NCI-H2227 (cell line): ENCODE measurements around the gene IL36B.
"Not testable (repeated sequence)": the region's sequence is repeated elsewhere in the genome, so short reads cannot be mapped to it uniquely, and the experiment has no call there.

Source experiments
- DNase-seq: peaks from one replicate; lab custom pipeline; 2025; ENCODE audit not compliant: unreplicated experiment; lab: John Stamatoyannopoulos, UW

Gene IL36B

DNA sequence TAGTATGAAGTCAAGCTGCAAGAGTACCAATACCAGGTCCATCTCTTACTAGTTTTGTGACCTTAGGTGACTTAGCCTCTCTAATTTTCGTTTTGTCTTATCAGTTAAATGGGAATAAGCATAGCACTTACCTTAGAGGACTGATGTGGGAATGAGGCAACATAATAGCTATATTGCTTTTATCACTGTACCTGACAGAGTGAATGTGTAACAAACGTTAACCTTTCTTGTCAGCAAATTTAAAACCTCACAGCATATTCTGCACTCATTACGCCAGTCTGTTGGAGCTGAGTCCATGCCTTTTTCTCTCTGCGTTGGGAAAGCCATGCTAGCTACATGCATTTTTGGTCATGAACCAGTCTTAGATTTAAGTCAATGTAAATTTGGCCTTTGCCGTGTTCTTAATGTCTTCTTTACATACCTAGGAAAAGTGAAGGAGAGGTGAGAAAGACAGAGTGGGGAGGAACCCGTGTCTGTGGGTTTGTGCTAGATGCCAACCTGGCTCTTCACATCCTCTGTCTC, at the start of gene IL36B:
TSS of gene IL36B (minus strand) at position 472 of the 522 bp plus-strand sequence.
- DNase-seq = no peak

DNA sequence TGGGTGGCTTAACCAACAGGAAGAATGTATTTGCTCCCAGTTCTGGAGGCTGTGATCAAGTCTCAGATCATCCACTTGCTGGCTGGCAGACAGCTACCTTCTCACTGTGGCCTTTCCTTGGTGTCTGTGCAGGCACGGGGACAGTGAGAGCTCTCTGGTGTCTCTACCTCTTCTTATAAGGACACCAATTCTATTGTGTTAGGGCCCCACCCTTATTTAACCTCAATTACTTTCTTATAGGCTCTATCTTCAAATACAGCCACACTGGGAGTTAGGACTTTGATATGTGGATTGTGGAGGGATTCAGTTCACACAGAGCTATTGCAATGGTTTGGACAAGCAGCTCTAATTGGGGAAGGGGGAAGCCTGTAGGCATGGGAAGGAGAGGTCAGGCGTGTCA, 49.5 kb upstream of the IL36B start:
- no peak for DNase-seq

- no peak for DNase-seq
These were observed 45.9 kb upstream of the IL36B start for GRCh38 chr2:113098532-113098931.

DNA sequence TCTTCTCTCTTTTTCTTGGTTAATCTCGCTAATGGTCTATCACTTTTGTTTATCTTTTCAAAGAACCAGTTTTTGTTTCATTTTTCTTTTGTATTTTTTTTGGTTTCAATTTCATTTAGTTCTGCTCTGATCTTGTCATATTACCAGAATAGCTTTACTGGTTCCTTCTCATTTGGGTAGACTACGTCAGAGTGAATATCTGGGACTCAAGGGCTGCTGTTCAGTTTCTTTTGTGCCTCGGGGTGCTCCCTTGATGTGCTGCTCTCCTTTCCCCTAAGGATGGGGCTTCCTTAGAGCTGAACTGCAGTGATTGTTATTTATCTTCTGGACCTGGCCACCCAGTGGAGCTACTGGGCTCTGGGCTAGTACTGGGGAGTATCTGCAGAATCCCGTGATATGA, 45.4 kb upstream of the IL36B start:
- no peak for DNase-seq

DNA sequence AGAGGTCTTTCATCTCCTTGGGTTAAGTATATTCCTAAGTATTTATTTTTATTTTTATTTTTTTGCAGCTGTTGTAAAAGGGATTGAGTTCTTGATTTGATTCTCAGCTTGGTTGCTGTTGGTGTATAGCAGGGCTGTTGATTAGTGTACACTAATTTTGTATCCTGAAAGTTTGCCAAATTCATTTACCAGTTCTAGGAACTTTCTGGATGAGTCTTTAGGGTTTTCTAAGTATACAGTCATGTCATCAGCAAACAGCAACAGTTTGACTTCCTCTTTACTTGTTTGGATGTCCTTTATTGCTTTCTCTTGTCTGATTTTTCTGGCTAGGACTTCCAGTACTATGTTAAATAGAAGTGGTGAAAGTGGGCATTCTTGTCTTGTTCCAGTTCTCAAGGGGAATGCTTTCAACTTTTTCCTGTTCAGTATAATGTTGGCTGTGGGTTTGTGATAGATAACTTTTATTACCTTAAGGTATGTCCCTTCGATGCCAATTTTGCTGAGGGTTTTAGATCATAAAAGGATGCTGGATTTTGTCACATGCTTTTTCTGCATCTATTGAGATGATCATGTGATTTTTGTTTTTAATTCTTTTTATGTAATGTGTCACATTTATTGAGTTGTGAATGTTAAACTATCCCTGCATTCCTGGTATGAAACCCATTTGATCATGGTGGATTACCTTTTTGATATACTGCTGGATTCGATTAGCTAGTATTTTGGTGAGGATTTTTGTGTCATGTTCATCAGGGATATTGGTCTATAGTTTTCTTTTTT, 44.4 kb upstream of the IL36B start:
- not testable (repeated sequence) for DNase-seq

GRCh38 chr2:113096306-113096705, 43.6 kb upstream of the IL36B start:
- DNase-seq = not testable (repeated sequence)

GRCh38 chr2:113093613-113093977, 40.9 kb upstream of the IL36B start:
- no peak for DNase-seq

GRCh38 chr2:113092864-113093612, 40.4 kb upstream of the IL36B start:
- no peak for DNase-seq

DNA sequence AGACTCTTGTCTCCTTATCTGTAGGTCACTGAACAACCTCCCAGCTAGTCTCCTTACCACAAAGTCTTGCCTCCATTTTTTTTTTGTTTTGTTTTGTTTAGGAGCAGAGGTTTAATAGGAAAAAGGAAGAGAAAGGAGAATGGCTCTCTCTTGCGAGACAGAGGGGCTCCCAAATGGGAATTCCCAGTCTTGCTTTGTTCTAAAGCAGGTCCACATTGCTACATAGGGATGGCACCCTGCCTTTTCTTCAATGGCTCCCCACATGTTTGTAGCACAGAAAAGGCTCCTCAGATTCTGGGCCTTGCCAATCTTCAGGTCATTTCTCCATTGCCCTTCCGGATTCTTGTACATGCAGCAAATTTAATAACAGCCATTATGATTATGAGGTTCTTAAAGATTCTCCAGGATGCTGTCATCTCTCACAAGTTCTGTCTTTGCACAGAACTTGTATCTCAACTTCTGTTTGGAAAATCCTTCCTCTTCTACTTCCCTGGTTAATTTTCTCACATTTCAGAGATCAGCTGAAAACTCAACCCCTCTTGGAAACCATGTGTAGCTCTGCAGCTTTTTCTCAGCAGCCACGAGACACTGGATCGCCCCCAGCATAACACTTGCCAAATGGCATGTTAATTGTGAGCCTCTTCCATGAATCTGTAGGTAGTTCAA, 38.7 kb upstream of the IL36B start:
- no peak for DNase-seq

DNA sequence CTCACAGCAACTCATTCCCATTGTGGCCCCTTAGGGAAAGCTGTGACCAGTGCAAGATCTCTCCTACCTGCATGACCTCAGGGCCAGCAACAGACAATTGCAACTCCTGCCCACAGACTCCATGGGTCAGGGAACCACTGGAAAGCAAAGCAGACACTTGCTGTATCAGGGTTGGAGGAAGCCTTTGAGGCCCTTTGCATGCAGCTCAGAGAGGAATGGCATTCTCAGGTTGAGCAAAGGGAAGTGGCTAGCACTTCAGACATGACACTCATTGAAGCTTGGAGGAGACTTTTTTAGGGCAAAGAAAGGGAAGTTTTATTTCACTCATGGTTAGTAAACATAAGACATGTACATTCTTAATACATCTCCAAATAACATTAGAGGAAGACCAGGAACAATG, 37.2 kb upstream of the IL36B start:
- no peak for DNase-seq

DNA sequence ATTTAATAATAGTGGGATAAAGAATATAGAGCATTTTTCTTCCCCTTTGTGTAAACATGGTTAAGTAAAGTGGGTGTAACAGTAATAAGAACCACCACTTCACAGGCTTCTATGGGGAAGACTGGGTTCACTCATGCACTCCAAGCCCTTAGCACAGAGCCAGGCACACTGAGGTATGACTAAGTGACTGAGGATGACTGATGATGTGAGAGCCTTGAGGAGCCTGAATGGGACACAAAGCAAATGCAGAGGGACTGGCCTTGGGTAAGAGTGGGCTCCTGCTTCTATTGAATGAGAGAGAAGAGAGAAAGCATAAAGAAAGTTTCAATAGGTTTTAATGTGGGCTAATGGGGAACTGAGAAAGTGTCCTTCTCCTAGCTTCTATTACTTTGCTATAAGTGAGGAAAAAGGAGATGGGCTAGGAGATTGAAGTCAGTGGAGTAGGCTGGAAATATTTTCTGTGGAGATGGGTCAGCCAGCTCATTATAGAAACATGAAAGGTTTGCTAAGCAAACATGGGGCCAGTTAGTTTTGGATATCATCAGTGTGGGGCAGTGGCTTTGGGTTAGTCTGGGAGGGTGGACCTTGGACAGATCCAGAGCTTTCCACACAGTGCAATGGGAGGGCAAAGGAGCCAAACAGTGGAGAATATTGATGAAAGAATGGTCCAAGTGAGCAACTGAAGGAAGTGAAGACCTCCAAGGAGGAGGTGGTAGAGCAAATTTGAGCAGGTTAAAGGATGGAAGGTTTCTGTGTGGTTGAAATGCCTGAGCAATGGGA, 35.7 kb upstream of the IL36B start:
- no peak for DNase-seq

DNA sequence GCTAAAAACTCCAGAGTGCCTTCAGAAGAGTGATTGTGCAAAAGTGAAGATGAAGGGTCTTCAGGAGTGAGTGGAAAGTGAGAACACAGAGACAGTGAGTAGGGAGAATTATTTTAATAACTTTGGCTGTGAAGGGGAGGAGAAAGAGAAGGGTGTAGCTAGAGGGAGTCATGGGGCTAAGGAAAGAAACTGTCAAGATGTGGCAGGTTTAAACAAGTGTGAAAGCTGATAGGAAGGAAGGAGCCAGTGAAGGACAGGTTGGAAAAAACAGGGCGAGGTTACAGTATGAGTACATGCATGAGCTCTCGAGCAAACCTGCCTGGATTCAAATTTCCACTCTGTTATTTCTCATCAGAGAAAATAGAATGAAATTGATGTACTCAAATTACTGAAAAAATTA, 32.9 kb upstream of the IL36B start:
- no peak for DNase-seq

DNA sequence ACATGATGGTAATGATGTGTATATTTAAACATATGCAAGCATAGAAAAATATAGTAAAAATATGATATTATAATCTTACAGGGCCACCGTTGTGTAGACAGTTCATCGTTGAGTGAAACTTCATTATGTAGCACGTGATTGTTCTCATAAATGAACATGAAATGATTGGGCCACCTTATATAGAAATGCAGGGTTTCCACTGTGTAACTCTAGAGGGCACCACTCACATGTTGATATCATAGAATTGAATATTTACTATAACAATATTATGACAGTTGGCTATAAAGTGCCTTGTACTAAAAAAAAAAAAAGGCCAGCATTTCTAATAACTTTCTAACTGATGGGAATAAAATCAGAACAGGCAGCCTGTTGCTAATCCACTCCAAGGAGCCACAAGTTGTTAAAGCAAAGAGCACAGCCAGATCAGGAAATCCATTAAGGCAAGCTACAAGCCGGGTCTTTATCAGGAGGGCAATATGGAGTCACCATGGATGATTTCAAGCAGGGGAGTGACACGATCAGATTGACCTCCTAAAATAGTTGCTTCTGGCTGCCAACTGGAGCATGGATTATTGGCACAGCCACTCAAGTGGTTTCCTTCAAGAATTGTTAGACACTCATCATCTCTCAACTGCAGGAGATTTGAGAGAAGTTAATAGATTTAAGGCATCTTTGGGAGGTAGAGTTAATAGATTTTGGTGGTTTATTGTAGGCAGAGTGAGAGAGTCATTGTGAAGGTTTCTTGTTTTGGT, 31.8 kb upstream of the IL36B start:
- no peak for DNase-seq

DNA sequence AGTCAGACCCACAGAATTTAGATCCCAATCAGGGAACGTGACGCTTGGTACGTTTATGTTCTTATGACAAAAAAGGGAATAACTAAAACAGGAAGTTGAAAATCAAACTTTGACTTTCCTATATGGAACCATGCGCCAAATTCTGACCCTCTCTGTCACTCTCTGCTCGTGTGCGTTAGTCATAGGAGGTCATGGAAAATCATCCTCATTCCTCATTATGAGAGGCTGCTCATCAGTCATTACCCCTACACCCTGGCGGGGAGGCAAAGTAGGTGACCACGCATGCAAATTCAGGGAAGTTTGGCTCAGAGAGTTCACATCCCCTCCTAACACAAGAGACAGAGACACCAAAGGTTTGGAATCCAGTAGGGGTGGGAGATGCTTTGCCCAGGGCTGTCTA, 30.6 kb upstream of the IL36B start:
- DNase-seq = no peak

- DNase-seq = no peak
These were observed 29.0 kb upstream of the IL36B start for GRCh38 chr2:113081488-113082210.

DNA sequence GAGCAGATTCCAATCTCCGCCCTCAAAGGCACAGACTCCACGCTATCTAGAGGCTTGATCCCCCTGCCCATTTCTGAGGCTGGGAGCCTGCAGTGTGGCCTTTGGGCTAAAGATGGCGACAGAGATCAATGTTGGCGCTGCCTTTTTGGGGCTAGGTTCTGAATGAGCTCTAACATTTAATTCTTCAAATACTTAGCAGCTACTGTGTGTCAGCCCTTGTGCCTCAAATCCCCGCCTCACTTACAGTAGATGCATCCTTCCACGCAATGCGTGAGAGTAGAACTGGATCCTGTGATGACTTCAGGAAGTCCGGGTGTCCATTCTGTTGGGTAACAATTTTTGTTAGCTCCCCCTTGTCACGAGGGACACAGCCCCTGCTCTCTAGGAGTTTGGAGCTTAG, 27.5 kb upstream of the IL36B start:
- DNase-seq = peak; percentile 51

DNA sequence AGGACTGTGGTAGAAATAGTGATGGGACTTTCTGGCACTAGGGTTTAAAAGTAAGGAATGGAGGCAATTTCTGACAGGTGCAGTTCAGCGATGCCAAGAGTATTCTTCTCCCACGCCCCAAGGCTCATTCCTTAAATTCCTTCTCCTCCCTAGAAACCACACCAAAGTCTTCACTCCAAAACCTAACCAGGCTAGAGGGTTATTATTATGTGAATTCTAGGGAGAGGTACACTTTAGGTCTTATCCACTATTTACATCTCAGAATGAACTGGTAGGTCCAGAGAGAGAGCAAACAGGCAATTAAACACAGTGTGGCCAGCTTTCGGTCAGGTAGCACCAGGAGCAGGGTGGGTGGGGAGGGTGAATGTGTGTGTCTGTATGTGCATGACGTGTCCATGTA, 26.5 kb upstream of the IL36B start:
- DNase-seq = no peak

GRCh38 chr2:113078350-113078839, 25.7 kb upstream of the IL36B start:
- DNase-seq = no peak

- no peak for DNase-seq
These were observed 25.3 kb upstream of the IL36B start for GRCh38 chr2:113077921-113078320.
